NB4 (cell line): Measurements from ENCODE around the gene KRT16.

Source experiments
- DNase-seq: peaks from one replicate; pipeline ENCODE4 v3.0.0; 2010; ENCODE audit warnings: low read depth
- H3K4me3 ChIP-seq: one replicate; pipeline ENCODE4 v1.5.1; 2011; ENCODE audit warnings: mild to moderate bottlenecking, low read depth, low read length, moderate library complexity
- MYC ChIP-seq: IDR thresholded peaks from 2 replicates; pipeline ENCODE4 v1.6.1; 2011; ENCODE audit warnings: low read depth, low read length
- POLR2A ChIP-seq: IDR thresholded peaks from 2 replicates; pipeline ENCODE4 v1.6.1; 2011; ENCODE audit warnings: mild to moderate bottlenecking; ENCODE audit not compliant: insufficient read length; ENCODE audit errors: extremely low read depth
- TF ChIP-seq, protein P1 (sequence below): IDR thresholded peaks from one replicate; pipeline ENCODE4 v1.5.1; 2012; ENCODE audit warnings: low read depth, low read length
- TF ChIP-seq, protein P2 (sequence below): IDR thresholded peaks from 2 replicates; pipeline ENCODE4 v1.6.1; 2011; ENCODE audit warnings: low read depth, low read length

The KRT16 gene

DNA sequence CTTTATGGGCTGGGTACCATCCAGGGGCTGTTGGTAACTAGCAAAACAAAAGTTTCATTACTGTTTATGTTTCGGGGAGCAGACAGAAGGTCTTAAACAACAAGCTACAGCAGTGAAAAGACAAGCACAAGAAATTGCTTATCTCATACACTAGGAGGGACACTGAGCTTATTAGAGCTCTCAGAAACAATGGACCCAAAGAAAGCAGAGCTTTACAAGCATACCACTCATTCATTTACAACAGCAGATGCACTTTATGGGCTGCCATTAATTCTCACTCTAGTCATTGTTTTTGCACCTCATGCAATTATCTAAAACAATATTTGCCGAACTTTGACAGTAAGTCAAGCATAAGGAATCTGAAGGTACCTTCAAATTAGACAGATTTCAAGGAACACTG is 10.0 kb downstream of the KRT16 start:
- no peak overlapping the region for H3K4me3 ChIP-seq
- TF ChIP-seq, protein P1, sequence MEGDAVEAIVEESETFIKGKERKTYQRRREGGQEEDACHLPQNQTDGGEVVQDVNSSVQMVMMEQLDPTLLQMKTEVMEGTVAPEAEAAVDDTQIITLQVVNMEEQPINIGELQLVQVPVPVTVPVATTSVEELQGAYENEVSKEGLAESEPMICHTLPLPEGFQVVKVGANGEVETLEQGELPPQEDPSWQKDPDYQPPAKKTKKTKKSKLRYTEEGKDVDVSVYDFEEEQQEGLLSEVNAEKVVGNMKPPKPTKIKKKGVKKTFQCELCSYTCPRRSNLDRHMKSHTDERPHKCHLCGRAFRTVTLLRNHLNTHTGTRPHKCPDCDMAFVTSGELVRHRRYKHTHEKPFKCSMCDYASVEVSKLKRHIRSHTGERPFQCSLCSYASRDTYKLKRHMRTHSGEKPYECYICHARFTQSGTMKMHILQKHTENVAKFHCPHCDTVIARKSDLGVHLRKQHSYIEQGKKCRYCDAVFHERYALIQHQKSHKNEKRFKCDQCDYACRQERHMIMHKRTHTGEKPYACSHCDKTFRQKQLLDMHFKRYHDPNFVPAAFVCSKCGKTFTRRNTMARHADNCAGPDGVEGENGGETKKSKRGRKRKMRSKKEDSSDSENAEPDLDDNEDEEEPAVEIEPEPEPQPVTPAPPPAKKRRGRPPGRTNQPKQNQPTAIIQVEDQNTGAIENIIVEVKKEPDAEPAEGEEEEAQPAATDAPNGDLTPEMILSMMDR: no peak
- TF ChIP-seq MYC (no peak), POLR2A (no peak)
- TF ChIP-seq, protein P2, sequence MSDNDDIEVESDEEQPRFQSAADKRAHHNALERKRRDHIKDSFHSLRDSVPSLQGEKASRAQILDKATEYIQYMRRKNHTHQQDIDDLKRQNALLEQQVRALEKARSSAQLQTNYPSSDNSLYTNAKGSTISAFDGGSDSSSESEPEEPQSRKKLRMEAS: no peak
- no peak for DNase-seq

DNA sequence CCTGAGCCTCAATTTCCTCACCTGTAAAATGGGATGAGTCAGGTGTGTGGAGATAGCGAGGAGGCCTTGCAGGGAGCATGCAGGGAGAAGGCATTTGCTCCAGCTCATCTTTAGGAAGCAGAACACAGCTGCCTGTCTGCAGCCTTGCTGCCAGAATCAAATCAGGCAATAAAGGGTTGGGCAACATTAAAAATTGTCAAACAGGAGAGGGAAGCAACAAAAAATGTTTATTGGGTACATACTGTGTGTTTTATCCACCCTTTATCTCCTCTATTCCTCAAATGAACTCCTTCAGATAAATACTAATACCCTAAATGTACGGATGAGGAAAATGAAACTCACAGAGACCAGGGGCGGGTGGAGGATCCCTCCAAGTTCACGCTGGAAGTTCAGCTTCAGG is 12.2 kb downstream of the KRT16 start:
- H3K4me3 ChIP-seq: no peak overlapping the region
- TF ChIP-seq MYC: no peak
- TF ChIP-seq, protein P2: no peak
- no peak for DNase-seq

DNA sequence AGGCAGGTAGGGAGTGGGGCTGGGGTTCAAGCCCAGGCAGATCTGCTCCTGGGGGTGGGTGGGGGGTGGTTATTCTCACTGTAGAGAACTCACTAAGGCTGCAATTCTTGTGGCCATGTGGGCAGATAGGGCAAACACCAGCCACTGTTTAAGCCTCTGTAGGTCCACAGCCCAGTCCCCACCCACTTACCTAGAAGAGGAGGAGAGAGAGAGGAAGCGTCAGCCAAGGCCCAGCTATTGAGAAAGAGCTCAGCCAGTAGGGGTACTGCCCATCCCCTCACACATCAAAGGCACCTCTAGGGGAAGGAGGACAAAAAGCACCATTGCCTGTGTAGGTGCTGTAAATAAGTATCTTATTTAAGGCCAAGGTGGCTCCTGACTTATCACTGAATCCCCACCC is 12.9 kb downstream of the KRT16 start:
- H3K4me3 ChIP-seq: no peak overlapping the region
- TF ChIP-seq, protein P1: no peak
- TF ChIP-seq POLR2A (no peak), MYC (no peak)
- TF ChIP-seq, protein P2: no peak
- no peak for DNase-seq

- no peak for TF ChIP-seq MYC
- TF ChIP-seq, protein P1: no peak
- TF ChIP-seq POLR2A: no peak
- TF ChIP-seq, protein P2: no peak
- H3K4me3 ChIP-seq: no peak overlapping the region
- no peak for DNase-seq
These were observed 17.0 kb downstream of the KRT16 start for GRCh38 chr17:41595585-41595984.

DNA sequence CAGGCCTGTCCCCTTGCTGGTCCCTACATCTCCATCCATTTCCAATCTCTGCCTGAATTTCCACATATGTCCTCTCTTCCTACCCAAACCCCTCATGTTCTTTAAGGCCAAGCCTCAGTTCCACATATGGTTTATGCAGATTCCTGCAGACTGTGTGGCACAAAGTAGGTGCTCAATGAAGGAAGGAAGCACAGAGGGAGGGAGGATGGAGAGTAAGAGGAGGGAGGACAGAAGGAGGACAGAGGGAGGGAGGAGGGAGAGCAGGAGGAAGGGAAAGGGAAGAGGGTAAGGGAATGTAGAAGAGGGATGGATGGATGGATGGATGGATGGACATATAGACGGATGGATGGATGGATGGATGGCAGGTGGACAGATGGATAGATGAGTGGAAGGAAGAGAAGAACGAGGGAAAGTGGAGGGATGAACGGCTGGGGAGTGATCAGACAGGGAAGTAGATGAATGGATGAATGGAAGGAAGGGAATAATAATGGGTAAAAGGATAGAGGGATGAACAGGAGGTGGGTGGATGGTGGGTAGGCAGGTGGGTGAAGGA is 18.1 kb downstream of the KRT16 start:
- TF ChIP-seq, protein P1: no peak
- TF ChIP-seq MYC (no peak), POLR2A (no peak)
- TF ChIP-seq, protein P2: no peak
- no peak overlapping the region for H3K4me3 ChIP-seq
- DNase-seq: no peak

GRCh38 chr17:41593306-41593981 is 19.1 kb downstream of the KRT16 start:
- no peak overlapping the region for H3K4me3 ChIP-seq
- TF ChIP-seq, protein P1: no peak
- TF ChIP-seq POLR2A: no peak
- TF ChIP-seq, protein P2: no peak
- no peak for TF ChIP-seq MYC
- DNase-seq: no peak
